GM21529 (cell line): ENCODE data around the gene TANGO6.
"Not testable (repeated sequence)": the region's sequence is repeated elsewhere in the genome, so short reads cannot be mapped to it uniquely, and the experiment has no call there.

Source experiments
- ATAC-seq: cut with Tn5 transposase; IDR thresholded peaks from one replicate; pipeline ENCODE4 v1.9.1; 2021; ENCODE audit not compliant: unreplicated experiment

The TANGO6 gene

DNA sequence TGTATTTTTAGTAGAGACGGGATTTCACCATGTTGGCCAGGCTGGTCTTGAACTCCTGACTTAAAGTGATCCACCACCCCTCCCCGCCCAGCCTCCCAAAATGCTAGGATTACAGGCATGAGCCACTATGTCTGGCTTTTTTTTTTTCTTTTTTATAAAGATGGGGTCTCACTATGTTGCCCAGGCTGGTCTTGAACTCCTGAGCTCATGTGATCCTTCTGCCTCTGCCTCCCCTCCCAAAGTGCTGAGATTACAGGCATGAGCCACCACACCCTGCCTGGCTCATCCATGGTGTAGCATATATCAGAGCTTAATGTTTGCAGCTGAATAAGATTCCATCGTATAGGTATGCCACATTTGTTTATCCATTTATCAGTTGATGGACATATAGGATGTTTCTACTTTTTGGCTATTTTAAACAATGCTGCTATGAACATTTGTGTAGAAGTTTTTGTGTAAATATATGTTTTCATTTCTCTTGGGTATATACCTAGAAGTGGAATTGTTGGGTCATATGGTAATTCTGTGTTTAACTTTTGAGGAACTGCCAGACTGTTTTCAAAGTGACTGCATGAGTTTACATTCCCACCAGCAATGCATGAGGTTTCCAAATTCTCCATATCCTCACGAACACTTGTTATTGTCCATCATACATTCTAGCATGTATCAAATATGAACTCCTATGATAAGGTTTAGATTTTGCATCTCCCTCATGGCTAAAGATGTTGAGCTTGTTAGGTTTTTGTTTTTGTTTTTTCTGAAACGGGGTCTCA is 206.5 kb downstream of the TANGO6 start:
- ATAC-seq, result no peak

DNA sequence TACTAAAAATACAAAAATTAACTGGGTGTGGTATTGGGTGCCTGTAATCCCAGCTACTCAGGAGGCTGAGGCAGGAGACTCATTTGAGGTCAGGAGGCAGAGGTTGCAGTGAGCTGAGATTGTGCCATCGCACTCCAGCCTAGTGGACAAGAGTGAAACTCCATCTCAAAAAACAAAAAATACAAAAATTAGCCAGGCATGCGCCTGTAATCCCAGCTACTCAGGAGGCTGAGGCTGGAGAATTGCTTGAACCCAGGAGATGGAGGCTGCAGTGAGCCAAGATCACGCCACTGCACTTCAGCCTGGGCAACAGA is 208.1 kb downstream of the TANGO6 start:
- ATAC-seq, result not testable (repeated sequence)

DNA sequence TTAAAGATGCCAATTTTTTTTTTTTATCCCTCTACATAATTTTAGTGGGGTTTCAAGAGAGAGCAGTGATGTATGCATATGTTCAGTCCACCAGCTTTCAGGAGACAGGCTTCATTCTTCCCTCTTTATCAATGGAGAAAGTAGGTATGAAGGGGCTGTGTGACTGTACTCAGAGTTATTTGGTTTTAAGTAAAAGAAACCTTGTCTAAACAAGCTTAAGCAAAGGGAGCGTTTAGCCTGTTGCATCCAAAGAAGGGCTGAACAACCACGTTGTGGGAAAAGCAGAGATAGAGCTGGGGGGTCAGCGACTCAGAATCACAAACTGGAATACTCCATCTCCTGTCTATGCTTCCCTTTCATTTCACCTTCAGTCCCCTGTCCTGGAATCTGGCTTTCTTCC is 211.7 kb downstream of the TANGO6 start:
- no peak for ATAC-seq

DNA sequence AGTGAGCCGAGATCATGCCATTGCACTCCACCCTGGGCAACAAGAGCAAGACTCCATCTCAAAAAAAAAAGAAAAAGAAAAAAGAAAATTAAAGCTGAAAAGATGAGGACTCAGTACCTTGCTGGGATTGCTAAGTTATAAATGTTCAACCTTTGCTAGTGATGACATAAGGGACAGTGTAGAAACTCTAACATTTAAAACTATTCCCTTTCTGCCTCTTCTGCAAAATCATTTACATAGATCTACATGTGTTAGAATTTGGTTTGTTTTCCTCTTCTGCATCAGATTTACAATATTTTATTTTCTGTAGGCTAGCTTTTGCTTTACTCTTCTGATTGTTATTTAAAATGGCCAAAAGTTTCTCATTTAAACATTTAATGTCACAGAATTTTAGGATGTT is 212.6 kb downstream of the TANGO6 start:
- no peak for ATAC-seq

DNA sequence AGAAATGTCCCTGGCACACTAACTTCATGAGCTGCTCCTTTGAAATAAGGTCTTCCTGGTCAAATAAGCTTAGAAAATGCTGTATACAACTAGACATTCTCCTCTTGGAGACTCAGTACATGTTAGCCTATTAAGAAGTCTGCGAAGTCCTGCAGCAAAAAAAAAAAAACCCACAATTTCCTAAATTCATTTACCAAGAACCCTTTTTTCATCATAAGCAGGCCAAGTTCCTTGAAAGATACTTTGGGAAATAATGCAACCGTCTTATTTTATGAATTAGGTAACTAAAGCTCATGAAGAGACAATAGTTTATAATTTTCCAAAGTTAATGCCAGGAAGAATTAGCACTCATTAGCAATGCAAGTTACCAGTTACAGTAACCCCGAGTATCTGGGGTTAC is 213.1 kb downstream of the TANGO6 start:
- no peak for ATAC-seq

DNA sequence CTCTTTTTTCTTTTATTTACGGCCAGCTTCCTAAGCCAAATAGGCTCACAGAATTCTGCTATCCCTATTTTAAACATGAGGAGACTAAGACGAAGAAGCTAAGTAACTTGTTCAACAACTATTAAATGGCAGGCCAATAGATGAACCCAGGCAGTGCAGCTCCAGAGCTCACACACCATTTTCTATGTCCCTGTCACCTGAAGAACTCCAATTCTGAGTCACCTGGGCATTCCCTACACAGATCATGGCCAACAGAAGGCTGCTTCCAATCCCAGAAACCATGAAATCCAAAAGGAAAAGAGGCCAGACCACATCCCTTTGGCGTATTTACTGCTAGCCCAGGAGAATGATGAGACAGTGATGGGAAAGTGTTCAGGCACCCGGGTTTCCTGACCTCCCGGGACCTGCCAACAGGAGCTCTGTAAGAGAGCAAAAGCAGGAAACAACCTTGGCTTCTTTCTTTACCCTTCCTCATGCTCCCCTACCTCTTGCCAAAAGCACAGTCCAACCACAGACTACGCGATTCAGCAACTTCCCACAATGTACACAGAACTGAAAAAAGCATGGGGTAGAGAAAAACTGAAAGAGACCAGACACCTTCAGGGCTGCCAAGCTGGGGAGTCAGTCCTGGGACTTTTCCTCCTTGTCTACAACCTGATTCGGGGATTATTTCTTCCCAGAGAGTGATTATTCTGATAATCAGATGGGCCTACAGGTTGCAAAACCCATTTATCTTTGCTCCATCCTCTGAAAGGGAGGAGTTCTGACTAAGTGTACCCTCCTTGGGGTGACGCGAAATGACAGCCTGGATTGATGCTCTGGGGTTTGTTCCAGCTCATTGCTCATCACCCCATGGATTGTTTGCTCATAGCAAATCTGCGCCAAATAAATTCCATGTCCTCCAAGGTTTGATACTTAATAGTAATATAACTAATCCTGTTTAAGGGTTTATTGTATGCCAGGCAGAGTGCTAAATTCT is 214.4 kb downstream of the TANGO6 start:
- no peak for ATAC-seq

DNA sequence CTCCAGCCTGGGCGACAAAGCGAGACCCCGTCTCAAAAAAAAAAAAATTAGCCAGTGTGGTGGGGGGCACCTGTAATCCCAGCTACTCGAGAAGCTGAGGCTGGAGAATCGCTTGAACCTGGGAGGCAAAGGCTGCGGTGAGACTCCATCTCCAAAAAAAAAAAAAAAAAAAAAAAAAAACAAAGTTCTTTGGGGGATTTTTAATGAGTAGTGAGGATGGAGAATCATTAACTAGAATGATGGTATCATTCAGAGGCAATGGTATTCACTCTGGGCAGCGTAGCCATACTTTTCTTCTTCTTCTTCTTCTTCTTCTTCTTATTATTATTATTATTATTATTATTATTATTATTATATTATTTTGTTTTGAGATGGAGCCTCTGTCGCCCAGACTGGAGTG is 220.2 kb downstream of the TANGO6 start:
- not testable (repeated sequence) for ATAC-seq

DNA sequence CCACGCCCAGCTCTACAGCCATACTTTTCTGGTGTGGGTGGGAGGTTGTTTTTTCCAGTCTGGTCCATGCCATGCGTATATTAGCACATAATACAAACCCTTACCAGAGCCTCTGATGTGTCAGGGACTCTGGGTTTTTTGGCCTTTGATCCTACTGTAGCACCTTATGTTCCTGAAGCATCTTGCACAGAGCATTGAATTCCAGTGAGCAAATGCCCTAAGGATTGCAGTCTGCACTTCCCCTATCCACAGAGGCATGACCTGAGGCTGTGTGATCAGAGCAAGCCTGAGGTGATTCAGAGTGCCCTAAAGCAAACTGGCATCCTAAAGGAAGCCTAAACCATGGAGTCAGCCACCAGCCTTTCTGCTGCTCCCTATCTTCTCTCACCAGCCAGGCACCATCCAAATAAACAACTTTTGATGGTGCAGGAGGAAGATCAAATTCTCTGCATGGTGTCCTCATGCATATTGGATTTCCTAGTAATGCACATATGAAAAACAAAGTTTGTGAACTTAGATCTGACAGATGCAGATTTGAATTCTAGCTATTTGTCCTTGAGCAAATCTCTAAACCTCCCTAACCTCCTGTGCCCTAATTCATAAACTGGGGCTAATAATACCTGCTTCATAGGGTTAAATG is 220.9 kb downstream of the TANGO6 start:
- ATAC-seq, result no peak

DNA sequence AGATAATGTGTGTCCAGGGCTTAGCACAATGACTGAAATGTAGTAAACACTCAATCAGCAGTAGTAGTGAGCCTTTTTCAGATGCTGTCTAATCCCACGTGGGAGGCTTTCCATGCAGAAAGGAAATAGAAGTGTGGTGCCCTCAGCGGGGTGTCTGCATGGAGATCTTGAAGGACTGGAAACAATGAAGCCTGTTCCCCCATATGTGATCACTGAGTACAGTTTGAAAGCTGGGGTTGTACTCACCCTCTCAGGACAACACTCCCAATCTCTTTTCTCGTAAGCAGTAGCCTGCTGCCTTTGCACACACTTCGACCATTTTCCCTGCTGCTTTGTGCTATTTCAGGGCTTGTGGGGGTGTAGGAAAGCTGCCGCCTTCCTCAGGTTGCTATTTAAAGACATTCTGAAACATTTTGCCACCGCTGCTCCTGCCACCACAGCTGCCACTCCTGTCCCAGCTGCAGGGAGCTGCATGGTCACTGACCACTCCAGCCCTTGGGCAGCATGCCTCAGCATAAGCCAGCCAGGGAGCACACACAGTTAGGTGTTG is 221.5 kb downstream of the TANGO6 start:
- ATAC-seq, result no peak

DNA sequence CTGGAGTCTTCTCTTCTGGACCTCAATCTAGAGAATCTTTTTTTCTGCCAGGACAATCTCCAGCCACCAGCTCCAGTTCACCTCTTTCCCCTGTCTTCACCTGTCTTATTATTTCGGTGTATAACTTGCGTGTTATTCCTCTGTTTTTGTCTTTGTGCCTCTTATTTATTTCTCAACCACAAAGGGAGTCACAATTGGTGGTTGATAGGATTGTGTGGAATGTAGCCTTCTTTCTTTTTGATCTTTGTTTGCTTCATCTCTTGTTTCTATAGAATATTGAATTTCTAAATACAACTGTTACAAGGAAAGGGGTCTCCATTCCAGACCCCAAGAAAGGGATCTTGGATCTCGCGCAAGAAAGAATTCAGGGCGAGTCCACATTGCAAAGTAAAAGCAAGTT is 226.2 kb downstream of the TANGO6 start:
- no peak for ATAC-seq

DNA sequence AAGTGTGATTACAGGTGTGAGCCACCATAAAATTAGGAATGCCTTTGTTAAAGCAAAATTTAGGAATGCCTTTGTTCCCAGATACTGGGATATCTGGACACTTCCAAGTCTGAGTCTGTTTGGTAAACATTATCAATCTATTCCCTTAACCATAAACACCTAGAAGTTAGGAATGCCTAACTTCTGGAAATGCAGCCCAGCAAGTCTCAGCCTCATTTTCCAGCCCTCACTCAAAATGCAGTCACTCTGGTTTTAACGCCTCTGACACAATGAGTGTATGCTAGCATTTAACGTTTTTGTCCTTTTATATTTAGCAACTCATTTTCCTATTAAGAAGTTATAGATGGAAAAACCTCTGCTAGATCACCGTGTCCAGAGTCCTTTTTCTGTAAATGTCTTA is 227.7 kb downstream of the TANGO6 start:
- ATAC-seq, result no peak

DNA sequence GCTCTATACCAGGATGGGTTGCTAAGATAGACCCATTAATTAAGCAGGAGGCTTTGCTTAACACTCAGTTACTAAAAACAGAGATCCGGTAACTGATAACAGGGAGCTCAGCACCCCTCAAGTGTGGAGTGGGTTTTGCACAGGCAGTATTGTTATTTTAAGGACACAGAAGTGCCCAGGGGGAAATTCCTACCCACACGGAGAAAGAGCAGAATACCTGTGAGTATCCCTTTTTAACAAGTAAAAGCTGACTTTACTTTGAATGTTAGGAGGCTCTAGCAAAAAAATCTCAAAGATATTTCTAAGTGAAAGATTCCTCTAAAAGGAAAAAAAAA is 229.3 kb downstream of the TANGO6 start:
- ATAC-seq, result no peak

DNA sequence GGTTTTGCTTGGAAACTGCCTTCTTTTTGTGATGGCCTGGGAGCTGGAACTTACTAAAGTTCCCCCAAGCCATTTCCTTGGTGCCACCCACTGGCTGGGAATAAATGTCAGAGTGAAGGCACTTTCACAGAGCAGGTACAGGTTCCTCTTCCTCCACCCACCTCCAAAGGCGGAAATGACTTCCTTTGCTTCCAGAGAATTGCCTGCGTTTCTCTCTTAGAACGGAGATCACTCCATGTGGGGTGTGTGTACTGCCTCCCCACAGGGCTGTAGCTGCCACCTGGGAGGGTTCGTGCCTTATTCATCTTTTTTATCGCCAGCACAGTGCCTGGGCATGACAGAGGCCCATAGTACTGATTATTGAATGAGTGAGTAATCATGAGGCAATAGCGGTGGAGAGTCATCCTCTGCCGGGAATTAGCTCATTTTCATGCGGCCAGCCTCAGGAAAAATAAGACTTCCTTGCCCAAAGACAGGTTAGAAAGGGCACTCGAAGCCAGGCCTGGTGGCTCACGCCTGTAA is 229.9 kb downstream of the TANGO6 start:
- no peak for ATAC-seq

DNA sequence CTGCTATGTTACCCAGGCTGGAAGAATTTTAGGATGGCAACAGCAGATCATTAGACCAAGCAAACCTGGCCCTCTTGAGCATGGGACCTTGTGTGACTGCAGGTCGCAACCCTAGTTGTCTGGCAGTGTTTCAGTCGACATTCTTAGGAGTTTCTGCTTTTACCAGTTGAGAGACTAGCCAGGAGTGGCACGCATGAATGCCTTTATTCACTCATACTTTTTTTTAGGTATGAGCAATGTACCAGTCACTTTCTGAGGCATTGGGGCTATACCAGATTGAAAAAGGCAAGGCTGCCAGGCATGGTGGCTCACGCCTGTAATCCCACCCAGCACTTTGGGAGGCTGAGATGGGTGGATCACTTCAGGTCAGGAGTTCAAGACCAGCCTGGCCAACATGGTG is 233.9 kb downstream of the TANGO6 start:
- ATAC-seq, result no peak

DNA sequence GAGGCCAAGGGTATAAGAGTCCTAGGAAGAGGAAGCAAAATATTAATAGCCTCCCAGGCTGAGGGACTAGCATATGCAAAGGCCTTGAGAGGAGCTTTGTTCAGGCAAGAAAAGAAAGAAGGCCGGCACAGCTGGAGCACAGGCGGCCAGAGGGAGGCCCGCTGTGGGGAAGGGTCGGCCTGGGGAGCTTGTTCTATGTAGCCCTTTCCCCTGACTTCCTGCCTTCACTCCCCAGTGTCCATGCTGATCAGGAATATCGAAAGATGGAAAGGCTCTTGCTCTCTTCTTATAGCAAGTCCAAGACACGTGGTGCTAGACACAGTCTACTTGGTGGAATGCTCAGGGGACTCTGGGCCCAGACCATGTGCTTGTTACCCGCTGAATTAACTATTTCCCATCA is 234.7 kb downstream of the TANGO6 start:
- no peak for ATAC-seq

DNA sequence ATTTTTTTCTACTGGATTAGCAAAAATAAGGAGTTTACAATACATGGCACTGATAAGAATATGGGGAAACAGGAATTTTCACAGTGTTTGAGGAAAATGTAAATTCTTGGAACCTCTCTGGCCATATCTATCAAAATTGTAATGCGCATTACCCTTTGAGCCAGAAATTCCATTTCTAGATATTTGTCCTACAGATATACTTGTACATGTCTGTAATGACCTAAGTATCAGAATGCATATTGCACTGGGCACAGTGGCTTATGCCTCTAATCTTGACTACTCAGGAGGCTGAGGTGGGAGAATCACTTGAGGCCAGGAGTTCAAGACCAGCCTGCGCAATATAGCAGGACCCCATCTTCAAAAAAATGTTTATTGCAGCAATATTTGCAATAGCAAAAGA is 236.4 kb downstream of the TANGO6 start:
- ATAC-seq, result no peak

DNA sequence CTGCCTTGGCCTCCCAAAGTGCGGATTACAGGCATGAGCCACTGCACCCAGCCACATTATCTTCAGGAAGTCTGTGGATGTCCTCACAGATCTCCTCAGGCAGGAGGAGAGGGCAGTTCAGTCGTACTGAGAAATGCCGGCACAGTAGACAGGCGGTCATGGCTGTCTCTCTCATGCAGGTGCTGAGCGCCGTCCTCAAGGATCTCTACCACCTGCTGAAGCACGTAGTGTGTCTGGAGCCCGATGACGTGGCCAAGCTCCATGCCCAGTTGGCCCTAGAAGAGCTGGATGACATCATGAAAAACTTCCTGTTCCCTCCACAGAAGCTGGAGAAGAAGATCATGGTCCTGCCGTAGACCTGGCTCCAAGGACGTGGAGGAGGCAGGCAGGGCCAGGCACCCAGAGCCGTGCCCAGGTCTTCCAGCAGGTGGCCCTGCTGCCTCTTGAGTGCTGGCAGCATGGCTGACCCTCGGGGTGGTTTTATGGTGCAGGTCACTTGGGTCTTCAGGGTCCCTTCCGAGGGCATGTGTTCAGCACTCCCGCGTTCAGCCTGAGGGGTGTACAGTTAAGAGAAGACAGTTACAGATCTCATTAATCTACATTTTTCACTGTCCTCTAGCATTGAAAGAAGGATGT is 240.1 kb downstream of the TANGO6 start:
- ATAC-seq, result no peak

DNA sequence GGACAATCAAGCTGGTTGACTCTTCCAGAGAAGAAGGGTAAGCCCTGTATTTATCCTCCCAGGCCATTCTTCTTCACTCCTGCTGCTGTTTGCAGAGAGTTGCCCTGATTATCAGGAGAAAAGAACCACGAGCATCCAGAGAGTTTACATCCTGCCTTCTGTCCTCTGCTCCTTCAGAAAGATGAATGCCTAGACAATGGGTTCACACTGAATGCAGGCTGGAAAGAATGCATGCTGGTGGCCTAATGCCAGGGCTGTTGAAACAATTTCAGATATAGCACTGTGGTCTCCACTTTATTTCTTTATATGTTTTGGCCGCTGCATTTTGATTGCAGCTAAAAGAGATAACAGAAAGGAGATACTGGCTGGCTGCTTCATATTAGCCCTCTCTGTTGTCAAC is 241.0 kb downstream of the TANGO6 start:
- no peak for ATAC-seq

DNA sequence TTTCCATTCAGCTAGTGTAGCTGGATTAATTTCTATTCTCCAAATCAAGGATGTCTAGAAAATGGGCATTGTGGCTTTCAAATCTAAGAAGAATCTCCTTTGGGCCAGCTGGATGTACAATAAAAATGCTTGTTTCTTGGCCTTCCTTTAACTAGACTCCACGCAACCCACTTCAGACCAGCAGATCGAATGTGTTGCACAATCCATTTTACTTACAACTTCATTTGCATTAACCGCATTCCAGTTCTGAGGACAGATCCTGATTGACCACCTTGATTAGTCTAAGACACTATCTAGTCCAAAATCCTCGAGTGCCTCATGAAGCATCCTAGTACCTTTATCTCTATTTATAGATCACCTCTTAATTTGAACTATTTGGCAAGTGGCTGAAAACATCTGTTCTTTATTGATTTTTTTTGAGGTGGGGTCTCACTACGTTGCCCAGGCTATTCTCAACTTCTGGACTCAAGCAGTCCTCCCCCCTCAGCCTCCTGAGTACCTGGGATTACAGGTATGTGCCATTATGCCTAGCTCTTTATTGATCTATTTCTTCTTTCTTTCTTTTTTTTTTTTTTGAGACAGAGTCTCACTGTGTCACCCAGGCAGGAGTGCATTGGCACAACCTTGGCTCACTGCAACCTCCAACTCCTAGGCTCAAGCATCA is 241.8 kb downstream of the TANGO6 start:
- no peak for ATAC-seq

DNA sequence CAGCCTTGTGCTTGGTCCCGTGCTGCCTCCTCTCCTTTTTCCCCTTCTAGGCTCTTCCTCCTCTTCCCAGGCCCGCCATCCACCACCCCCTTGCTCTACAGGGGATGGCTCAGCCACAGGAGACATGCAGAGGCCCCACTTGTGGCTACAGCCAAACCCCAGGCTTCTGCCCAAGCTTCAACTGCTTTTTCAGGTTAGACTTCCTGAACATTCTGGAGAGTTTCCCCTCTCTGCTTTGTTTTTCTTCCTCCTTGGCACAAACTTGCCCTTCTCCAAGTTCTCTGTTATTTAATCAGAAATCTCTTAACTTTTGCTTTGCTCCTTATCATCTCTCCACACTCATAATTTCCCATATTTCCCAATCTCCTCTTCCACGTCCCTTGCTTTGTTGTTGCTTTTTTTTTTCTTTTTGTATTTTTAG is 243.8 kb downstream of the TANGO6 start:
- ATAC-seq, result no peak
